ENCODE measurements around the gene METTL24.

GRCh38 chr6:110400208-110400607 is 42.1 kb upstream of the METTL24 start:
- no peak for TF ChIP-seq REST (IDR thresholded peaks at IDR 0.05; ENCODE audit: low read depth, low read length)
- no peak for TF ChIP-seq ASH2L (IDR thresholded peaks at IDR 0.05; ENCODE audit: borderline replicate concordance, low read depth)
- TF ChIP-seq CTCF (IDR thresholded peaks at IDR 0.05 in 2 of 3, conservative IDR thresholded peaks at IDR 0.05 in 1 of 3; ENCODE audit: control insufficient read depth in 2 of 3, extremely low read depth in 1 of 3, insufficient read depth in 1 of 3, low read depth in 3 of 3, low read length in 3 of 3), result no peak
- TF ChIP-seq POLR2A (IDR thresholded peaks at IDR 0.05; ENCODE audit: low read depth, low read length), result no peak
- no peak for TF ChIP-seq TAF1 (IDR thresholded peaks at IDR 0.05; ENCODE audit: borderline replicate concordance, low read depth, low read length)
- no peak for TF ChIP-seq MYC (IDR thresholded peaks at IDR 0.05; ENCODE audit: insufficient read depth, insufficient read length, insufficient replicate concordance, low read length, severe bottlenecking)
- no peak for TF ChIP-seq HCFC1 (IDR thresholded peaks at IDR 0.05; ENCODE audit: low read length)
- no peak for TF ChIP-seq BCLAF1 (IDR thresholded peaks at IDR 0.05)

Measured in GM12878 (cell line).